Measurements from ENCODE around the gene HMGA1.

HMGA1 gene

GRCh38 chr6:34274129-34274528 lies 37.5 kb downstream of the HMGA1 start:
- H3K4me3 Mint-ChIP-seq = no peak overlapping the region
- no peaks in the 10 kb centered on the region for H3K27me3 Mint-ChIP-seq (ENCODE audit: low read depth)
- H3K4me1 Mint-ChIP-seq = no peaks in the 10 kb centered on the region
- peaks cover 15% of the 10 kb centered on the region for H3K36me3 Mint-ChIP-seq (ENCODE audit: low read depth)
- no peak for TF ChIP-seq CTCF (IDR thresholded peaks at IDR 0.05; ENCODE audit: unreplicated experiment in 3 of 3)
- H3K9me3 Mint-ChIP-seq = no peaks in the 10 kb centered on the region
- H3K27ac Mint-ChIP-seq = no peak overlapping the region

- TF ChIP-seq CTCF (IDR thresholded peaks at IDR 0.05; ENCODE audit: unreplicated experiment in 3 of 3) = no peak
- Mint-ChIP-seq H3K4me3 (no peak overlapping the region), H3K9me3 (no peaks in the 10 kb centered on the region), H3K27me3 (ENCODE audit: low read depth) (no peaks in the 10 kb centered on the region), H3K4me1 (no peaks in the 10 kb centered on the region), H3K27ac (no peak overlapping the region), H3K36me3 (ENCODE audit: low read depth) (peaks cover 27% of the 10 kb centered on the region)
Measured at GRCh38 chr6:34275128-34275804, 38.6 kb downstream of the HMGA1 start.

- peaks cover 36% of the 10 kb centered on the region for H3K36me3 Mint-ChIP-seq (ENCODE audit: low read depth)
- H3K27me3 Mint-ChIP-seq (ENCODE audit: low read depth) = no peaks in the 10 kb centered on the region
- TF ChIP-seq CTCF (IDR thresholded peaks at IDR 0.05; ENCODE audit: unreplicated experiment in 3 of 3) = no peak
- H3K9me3 Mint-ChIP-seq = no peaks in the 10 kb centered on the region
- H3K4me3 Mint-ChIP-seq = no peak overlapping the region
- H3K27ac Mint-ChIP-seq = no peak overlapping the region
- no peaks in the 10 kb centered on the region for H3K4me1 Mint-ChIP-seq
Measured at GRCh38 chr6:34276191-34276590, 39.5 kb downstream of the HMGA1 start.

- Mint-ChIP-seq H3K36me3 (ENCODE audit: low read depth) (peaks cover 45% of the 10 kb centered on the region), H3K4me1 (no peaks in the 10 kb centered on the region), H3K4me3 (no peak overlapping the region), H3K27ac (peak overlapping the region in 1 of 3 experiments; percentile 21), H3K27me3 (ENCODE audit: low read depth) (no peaks in the 10 kb centered on the region), H3K9me3 (no peaks in the 10 kb centered on the region)
- TF ChIP-seq CTCF (IDR thresholded peaks at IDR 0.05; ENCODE audit: unreplicated experiment in 3 of 3) = no peak
Measured at GRCh38 chr6:34276881-34277762, 40.4 kb downstream of the HMGA1 start.

- no peaks in the 10 kb centered on the region for H3K27me3 Mint-ChIP-seq (ENCODE audit: low read depth)
- no peak overlapping the region for H3K4me3 Mint-ChIP-seq
- H3K4me1 Mint-ChIP-seq = no peaks in the 10 kb centered on the region
- no peaks in the 10 kb centered on the region for H3K9me3 Mint-ChIP-seq
- peaks cover 49% of the 10 kb centered on the region for H3K36me3 Mint-ChIP-seq (ENCODE audit: low read depth)
- no peak overlapping the region for H3K27ac Mint-ChIP-seq
- TF ChIP-seq CTCF (IDR thresholded peaks at IDR 0.05; ENCODE audit: unreplicated experiment in 3 of 3) = no peak
Measured at GRCh38 chr6:34277763-34278112, 41.1 kb downstream of the HMGA1 start.
